Activated CD4-positive, CD25-positive, alpha-beta regulatory T cell treated with anti-CD3 and anti-CD28 coated beads, Interleukin-2, amount 50 U/mL, for 16 hours (primary cell): Measurements from ENCODE around the gene HNRNPCL2.
"Not testable (repeated sequence)": the region's sequence is repeated elsewhere in the genome, so short reads cannot be mapped to it uniquely, and the experiment has no call there.

Experiments
- DNase-seq: peaks from one replicate; pipeline ENCODE4 v3.0.0-alpha.2; 2020; ENCODE audit warnings: low read depth, low spot score

The HNRNPCL2 gene

DNA sequence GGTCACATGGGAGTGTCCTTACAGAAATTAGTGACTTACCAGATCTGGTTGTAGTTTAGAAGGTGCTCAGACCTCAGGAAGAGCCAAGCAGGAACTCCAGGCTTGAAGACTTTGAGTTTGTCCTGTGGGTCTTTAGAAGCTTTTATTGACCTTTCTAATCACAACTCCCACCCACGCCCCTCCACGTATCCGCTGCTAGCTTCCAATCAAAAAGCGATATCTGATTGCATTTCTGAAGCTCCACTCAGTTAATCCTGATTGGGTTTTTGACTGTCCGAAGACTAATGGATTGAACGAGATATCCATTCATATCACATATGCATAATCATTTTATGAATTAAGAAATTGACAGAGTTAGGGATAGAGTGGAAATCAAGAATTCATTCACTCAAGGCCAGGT is at the start of gene HNRNPCL2:
Gene HNRNPCL2, minus strand, starts transcription at position 101 of the 400 bp plus-strand sequence. CDS start 454 bp downstream, outside the sequence.
- DNase-seq, result not testable (repeated sequence)

DNA sequence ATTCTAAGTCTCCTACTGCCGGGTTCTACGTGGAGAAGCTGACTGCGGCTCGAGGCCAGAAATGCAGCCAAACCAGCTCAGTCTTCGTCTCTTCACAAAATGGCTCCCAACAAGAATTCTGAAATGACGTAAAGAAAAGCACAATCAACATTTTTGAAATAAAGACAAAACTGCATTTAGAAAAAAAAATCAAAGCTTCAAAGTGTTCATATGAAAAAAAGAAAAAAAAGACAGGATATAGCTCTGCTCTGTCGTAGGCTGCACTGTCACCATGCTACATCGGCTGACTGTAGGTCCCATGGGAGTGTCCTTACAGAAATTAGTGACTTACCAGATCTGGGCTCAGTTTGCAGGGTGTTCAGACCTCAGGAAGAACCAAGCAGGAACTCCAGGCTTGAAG is 48.9 kb upstream of the HNRNPCL2 start, which contains the start of gene HNRNPCL4:
Gene HNRNPCL4, minus strand, starts transcription at position 101 of the 400 bp plus-strand sequence. CDS start 164 bp downstream, outside the sequence.
- not testable (repeated sequence) for DNase-seq

DNA sequence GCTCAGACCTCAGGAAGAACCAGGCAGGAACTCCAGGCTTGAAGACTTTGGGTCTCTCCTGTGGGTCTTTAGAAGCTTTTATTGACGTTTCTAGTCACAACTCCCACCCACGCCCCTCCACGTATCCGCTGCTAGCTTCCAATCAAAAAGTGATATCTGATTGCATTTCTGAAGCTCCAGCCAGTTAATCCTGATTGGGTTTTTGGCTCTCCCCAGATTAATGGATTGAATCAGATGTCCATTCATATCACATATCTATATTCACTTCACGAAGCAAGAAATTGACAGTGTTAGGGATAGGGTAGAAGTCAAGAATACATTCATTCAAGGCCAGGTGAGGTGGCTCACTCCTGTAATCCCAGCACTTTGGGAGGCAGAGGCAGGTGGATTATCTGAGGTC is 39.3 kb upstream of the HNRNPCL2 start, which contains the start of gene PRAMEF26:
Gene PRAMEF26, minus strand, starts transcription at position 101 of the 400 bp plus-strand sequence. CDS start 2,914 bp downstream, outside the sequence.
- not testable (repeated sequence) for DNase-seq

DNA sequence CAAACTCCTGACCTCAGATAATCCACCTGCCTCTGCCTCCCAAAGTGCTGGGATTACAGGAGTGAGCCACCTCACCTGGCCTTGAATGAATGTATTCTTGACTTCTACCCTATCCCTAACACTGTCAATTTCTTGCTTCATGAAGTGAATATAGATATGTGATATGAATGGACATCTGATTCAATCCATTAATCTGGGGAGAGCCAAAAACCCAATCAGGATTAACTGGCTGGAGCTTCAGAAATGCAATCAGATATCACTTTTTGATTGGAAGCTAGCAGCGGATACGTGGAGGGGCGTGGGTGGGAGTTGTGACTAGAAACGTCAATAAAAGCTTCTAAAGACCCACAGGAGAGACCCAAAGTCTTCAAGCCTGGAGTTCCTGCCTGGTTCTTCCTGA is 46.2 kb downstream of the HNRNPCL2 start, which contains the start of gene PRAMEF25:
Gene PRAMEF25, plus strand, starts transcription at position 301 of the 400 bp plus-strand sequence. CDS start 2,920 bp downstream, outside the sequence.
- DNase-seq, result not testable (repeated sequence)
